HG03108 (cell line): Measurements from ENCODE around the gene HEATR5A.
"Not testable (repeated sequence)": the region's sequence is repeated elsewhere in the genome, so short reads cannot be mapped to it uniquely, and the experiment has no call there.

Experiments
- ATAC-seq: cut with Tn5 transposase; IDR thresholded peaks from one replicate; pipeline ENCODE4 v1.9.1; 2021; ENCODE audit warnings: moderate library complexity; ENCODE audit not compliant: unreplicated experiment

The HEATR5A gene

DNA sequence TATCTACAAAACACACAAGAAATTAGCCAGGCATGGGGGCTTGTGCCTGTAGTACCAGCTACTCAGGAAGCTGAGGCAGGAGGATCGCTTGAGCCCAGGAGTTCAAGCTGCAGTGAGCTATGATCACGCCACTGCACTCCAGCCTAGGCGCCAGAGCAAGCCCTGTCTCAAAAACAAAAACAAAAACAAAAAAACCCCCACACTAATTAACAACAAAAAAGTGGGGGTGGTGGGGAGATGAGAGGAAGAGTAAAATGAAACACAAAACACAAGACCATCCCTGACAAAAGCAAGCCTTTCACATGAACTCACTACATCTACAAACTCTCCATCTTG lies 158.9 kb downstream of the HEATR5A start:
- no peak for ATAC-seq

DNA sequence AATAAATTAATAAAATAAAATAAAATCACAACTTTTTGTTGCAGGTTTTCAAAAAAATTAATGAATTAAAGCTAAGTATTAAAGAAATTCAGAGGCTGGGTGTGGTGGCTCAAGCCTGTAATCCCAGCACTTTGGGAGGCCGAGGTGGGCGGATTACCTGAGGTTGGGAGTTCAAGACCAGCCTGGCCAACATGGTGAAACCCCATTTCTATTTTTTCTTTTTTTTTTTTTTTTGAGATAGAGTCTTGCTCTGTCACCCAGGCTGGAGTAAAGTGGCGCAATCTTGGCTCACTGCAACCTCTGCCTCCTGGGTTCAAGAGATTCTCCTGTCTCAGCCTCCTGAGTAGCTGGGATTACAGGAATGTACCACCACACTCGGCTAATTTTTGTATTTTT lies 161.3 kb downstream of the HEATR5A start:
- not testable (repeated sequence) for ATAC-seq

DNA sequence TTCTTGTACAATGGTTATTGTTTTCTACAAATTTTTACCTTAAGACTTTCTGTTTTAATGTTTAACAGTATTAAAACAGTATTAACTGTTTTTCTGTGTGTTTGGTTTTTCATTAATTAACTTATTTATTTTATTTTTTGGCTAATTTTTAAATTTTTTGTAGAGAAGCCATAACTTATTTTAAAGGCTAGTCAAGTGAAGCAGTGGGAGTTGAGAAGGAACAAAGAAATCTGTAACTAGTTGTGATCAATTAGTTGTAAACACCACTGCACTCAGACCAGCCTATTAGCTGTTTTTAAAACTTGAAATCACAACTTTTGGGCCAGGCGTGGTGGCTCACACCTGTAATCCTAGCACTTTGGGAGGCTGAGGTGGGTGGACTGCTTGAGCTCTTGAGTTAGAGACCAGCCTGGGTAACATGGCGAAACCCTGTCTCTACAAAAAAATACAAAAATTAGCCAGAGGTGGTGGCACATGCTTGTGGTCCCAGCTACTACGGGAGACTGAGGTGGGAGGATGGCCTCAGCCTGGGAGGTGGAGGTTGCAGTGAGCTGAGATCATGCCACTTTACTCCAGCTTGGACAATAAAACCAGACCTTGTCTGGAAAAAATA lies 161.8 kb downstream of the HEATR5A start:
- ATAC-seq, result no peak

DNA sequence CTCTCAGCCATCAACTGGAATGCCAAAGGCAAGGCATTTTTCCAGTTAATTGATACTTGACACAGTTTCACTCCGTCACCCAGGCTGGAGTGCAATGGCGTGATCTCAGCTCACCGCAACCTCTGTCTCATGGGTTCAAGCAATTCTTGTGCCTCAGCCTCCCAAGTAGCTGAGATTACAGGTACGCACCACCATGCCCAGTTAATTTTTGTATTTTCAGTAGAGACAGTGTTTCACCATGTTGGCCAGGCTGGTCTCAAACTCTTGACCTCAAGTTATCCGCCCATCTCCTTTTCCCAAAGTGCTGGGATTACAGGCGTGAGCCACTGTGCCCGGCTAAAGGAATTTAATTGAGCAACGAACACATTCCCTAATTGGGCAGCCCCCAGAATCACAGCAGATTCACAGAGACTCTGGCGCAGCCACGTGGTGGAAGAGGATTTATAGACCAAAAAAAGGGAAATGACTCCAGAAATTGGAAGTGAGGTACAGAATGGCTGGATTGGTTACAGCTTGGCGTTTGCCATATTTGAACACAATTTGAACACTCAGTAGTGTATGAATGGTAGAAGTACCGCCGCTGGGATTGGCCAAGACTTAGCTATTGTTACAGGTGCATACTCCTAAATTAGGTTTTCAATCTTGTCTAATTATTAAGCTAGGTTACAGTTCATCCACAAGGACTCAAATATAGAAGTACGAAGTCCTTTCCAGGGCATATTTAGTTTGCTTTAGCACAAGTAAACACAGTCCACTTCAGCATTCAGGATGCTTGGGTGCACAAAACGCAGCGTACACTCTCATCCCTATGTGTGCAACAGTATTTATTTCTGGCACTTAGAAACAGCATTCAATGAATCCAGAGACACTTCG lies 162.6 kb downstream of the HEATR5A start:
- ATAC-seq, result not testable (repeated sequence)

DNA sequence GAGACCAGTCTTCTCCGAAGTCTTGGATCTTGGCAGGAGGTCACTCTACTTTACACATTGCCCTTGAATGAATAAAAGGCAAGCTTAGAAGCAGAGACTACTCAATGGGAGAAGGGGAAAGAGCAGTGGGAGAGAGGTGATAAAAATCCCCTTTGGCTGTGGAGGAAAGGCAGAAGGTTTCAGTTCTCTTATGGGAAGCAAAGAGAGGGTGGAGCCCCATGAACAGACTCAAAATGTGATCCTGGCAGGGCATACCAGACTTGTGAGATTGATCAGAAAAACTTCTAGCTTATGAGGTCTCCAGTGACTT lies 163.2 kb downstream of the HEATR5A start:
- no peak for ATAC-seq

DNA sequence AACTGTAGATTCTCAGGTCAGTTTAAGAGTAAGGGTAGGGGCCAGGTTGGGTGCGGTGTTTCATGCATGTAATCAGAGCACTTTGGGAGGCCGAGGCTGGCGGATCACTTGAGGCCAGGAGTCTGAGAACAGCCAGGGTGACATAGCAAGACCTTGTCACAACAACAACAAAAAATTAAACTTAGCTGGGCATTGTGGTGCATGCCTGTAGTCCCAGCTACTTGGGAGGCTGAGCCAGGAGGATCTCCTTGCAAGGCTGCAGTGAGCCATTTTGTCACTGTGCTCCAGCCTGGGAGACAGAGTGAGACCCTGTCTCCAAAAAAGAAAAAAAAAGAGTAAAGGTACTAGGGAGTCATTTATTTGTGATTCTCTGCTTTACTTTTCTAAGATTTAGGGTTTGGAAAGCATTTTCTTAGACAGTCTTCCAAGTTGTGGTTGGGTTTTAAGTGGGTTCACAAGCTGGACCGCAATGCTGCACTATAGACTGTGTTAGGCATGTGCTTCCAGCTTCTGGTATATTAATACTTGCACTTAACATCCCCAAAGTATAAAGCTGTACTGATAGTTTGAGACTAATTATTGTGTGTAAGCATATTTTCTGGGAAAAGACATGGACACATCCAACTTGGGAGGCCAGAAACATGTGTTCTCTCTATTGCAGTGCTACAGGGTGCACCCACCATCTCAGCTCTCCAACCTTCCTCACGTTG lies 163.7 kb downstream of the HEATR5A start:
- ATAC-seq, result no peak

GRCh38 chr14:31255918-31256317 lies 164.4 kb downstream of the HEATR5A start:
- not testable (repeated sequence) for ATAC-seq

DNA sequence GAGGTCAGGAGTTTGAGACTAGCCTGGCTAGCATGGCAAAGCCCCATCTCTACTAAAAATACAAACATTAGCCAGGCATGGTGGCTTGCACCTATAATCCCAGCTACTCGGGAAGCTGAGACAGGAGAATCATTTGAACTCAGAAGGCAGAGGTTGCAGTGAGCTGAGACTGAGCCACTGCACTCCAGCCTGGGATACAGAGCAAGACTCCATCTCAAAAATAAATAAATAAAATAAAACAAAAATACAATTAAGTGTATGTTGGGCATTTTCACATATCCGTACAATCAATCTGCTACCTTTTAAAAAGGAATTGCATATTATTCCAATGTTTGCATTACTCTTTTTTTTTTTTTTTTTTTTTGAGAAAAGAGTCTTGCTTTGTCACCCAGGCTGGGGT lies 165.1 kb downstream of the HEATR5A start:
- ATAC-seq, result no peak

GRCh38 chr14:31253746-31254471 lies 166.4 kb downstream of the HEATR5A start:
- ATAC-seq, result no peak

DNA sequence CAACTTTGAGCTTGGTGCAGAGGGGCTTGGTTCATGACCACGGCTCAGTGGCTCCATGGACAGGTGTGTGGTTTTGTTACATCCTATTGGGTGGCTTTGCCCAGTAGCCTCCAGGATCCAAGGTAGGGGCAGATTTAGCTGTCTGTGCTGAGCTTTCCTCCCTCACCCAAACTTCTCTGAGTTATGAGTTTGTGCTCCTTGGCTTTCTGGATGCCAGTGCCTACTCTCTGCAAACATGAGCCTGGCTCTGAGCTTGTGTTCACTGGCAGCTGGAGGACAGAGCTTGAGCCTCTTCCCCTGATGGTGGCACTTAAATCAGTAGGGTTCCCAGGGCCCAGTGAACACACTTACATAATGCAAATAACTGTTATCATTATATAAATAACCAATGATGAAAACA lies 167.5 kb downstream of the HEATR5A start:
- no peak for ATAC-seq

GRCh38 chr14:31251028-31251958 lies 169.1 kb downstream of the HEATR5A start:
- no peak for ATAC-seq

- ATAC-seq, result no peak
These were observed 175.7 kb downstream of the HEATR5A start for GRCh38 chr14:31244626-31245025.

- ATAC-seq, result no peak
These were observed 176.5 kb downstream of the HEATR5A start for GRCh38 chr14:31243860-31244259.

GRCh38 chr14:31242161-31242940 lies 178.0 kb downstream of the HEATR5A start:
- not testable (repeated sequence) for ATAC-seq
